Measurements from ENCODE around the gene TNS4. TPM values are rescaled to one million over a fixed set of nuclear protein-coding genes. Genes with fewer than 3 reads are reported as not detected.

The TNS4 gene
- total and polyA plus RNA-seq, 2 donors (not counting 1 experiment from before 2014, with no cell fraction given) = under 0.01 to 0.05 TPM

DNA sequence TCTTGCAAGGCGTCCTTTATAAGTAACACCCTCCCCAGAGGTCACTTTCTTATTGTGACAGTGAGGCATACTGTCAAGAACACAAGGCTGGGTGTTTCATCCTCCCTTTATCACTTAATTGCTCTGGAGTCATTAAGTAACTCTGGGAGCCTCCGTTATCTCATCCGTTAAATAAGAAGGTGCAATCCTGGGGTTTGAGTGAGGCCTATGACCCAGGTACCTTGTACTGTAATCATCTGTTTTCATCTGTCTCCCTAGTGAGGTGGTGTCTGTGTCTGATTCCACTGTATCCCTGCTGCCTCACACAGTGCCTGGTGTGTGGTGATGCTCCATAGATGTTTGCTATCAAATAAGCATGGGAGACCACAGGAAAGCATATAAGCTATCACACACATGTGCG is 17.7 kb downstream of the TNS4 start:
- Histone ChIP-seq H3K79me2 (ENCODE audit: control insufficient read depth, insufficient read depth, low read length) (no peaks in the 10 kb centered on the region), H2AFZ (ENCODE audit: low read length) (no peak overlapping the region), H3K9ac (ENCODE audit: insufficient read depth, low read length) (no peak overlapping the region), H3K36me3 (ENCODE audit: control insufficient read depth, insufficient read depth, low read length) (no peaks in the 10 kb centered on the region), H3K4me2 (ENCODE audit: extremely low read depth, insufficient read depth, low read length) (no peak overlapping the region), H4K20me1 (ENCODE audit: control insufficient read depth, extremely low read depth, insufficient read depth, low read length) (no peaks in the 10 kb centered on the region), H3K27me3 (ENCODE audit: control insufficient read depth, insufficient read depth, low read length) (no peaks in the 10 kb centered on the region), H3K4me1 (ENCODE audit: control insufficient read depth, extremely low read depth, insufficient read depth, low read length) (peaks cover 25% of the 10 kb centered on the region), H3K4me3 (replicated peaks in 1 of 4; ENCODE audit: control extremely low read depth in 1 of 4, insufficient read depth in 1 of 4, low read depth in 3 of 4, low read length in 4 of 4) (no peak overlapping the region), H3K27ac (ENCODE audit: insufficient read depth, low read length) (no peak overlapping the region), H3K9me3 (ENCODE audit: control insufficient read depth, insufficient read depth, low read depth, low read length) (no peaks in the 10 kb centered on the region)
- TF ChIP-seq, protein P1, sequence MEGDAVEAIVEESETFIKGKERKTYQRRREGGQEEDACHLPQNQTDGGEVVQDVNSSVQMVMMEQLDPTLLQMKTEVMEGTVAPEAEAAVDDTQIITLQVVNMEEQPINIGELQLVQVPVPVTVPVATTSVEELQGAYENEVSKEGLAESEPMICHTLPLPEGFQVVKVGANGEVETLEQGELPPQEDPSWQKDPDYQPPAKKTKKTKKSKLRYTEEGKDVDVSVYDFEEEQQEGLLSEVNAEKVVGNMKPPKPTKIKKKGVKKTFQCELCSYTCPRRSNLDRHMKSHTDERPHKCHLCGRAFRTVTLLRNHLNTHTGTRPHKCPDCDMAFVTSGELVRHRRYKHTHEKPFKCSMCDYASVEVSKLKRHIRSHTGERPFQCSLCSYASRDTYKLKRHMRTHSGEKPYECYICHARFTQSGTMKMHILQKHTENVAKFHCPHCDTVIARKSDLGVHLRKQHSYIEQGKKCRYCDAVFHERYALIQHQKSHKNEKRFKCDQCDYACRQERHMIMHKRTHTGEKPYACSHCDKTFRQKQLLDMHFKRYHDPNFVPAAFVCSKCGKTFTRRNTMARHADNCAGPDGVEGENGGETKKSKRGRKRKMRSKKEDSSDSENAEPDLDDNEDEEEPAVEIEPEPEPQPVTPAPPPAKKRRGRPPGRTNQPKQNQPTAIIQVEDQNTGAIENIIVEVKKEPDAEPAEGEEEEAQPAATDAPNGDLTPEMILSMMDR (conservative IDR thresholded peaks at IDR 0.05 in 1 of 2, IDR thresholded peaks at IDR 0.05 in 1 of 2; ENCODE audit: low read depth in 1 of 2, low read length in 2 of 2) = no peak
- no peak for TF ChIP-seq EZH2 (IDR thresholded peaks at IDR 0.05; ENCODE audit: low read length, missing control alignments)
- DNase-seq (ENCODE audit: low read depth in 2 of 2) = no peak

DNA sequence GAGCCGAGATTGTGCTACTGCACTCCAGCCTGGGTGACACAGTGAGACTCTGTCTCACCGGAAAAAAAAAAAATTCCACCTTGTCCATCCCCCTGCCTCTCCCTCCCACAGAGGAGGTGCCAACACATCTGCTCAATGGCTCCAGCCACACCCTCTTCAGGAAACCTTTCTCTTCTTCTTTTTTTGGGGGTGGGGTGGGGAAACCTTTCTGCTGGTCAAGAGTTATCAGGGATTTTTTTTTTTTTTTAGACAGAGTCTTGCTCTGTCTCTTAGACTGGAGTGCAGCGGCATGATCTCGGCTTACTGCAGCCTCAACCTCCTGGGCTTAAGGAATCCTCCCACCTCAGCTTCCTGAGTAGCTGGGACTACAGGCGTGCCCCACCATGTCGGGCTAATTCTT is 18.7 kb downstream of the TNS4 start:
- no peak overlapping the region for H3K27ac ChIP-seq (ENCODE audit: insufficient read depth, low read length)
- H3K4me2 ChIP-seq (ENCODE audit: extremely low read depth, insufficient read depth, low read length) = no peak overlapping the region
- H3K4me3 ChIP-seq (replicated peaks in 1 of 4; ENCODE audit: control extremely low read depth in 1 of 4, insufficient read depth in 1 of 4, low read depth in 3 of 4, low read length in 4 of 4) = no peak overlapping the region
- no peaks in the 10 kb centered on the region for H4K20me1 ChIP-seq (ENCODE audit: control insufficient read depth, extremely low read depth, insufficient read depth, low read length)
- H3K36me3 ChIP-seq (ENCODE audit: control insufficient read depth, insufficient read depth, low read length) = no peaks in the 10 kb centered on the region
- no peaks in the 10 kb centered on the region for H3K79me2 ChIP-seq (ENCODE audit: control insufficient read depth, insufficient read depth, low read length)
- H2AFZ ChIP-seq (ENCODE audit: low read length) = no peak overlapping the region
- no peaks in the 10 kb centered on the region for H3K27me3 ChIP-seq (ENCODE audit: control insufficient read depth, insufficient read depth, low read length)
- TF ChIP-seq, protein P1 (conservative IDR thresholded peaks at IDR 0.05 in 1 of 2, IDR thresholded peaks at IDR 0.05 in 1 of 2; ENCODE audit: low read depth in 1 of 2, low read length in 2 of 2) = no peak
- TF ChIP-seq EZH2 (IDR thresholded peaks at IDR 0.05; ENCODE audit: low read length, missing control alignments) = no peak
- H3K9ac ChIP-seq (ENCODE audit: insufficient read depth, low read length) = no peak overlapping the region
- H3K9me3 ChIP-seq (ENCODE audit: control insufficient read depth, insufficient read depth, low read depth, low read length) = no peaks in the 10 kb centered on the region
- no peak for DNase-seq (ENCODE audit: low read depth in 2 of 2)
- H3K4me1 ChIP-seq (ENCODE audit: control insufficient read depth, extremely low read depth, insufficient read depth, low read length) = peaks cover 24% of the 10 kb centered on the region

DNA sequence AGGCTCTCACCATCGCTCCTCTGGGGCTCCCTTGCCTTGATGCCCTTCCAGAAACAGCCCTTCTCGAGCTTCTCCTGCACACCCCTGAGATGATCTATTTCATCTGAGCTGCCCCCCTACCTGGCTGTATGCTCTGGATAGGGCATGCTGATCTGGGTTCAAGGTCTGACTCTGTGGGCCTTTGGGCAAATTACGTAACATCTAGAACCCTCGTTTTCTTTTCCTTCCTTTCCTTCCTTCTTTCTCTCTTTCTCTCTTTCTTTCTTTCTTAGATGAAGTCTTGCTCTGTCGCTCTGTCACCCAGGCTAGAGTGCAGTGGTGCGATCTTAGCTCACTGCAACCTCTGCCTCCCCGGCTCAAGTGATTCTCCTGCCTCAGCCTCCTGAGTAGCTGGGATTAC is 20.3 kb downstream of the TNS4 start:
- no peaks in the 10 kb centered on the region for H3K9me3 ChIP-seq (ENCODE audit: control insufficient read depth, insufficient read depth, low read depth, low read length)
- DNase-seq (ENCODE audit: low read depth in 2 of 2) = no peak
- no peak for TF ChIP-seq EZH2 (IDR thresholded peaks at IDR 0.05; ENCODE audit: low read length, missing control alignments)
- TF ChIP-seq, protein P1 (conservative IDR thresholded peaks at IDR 0.05 in 1 of 2, IDR thresholded peaks at IDR 0.05 in 1 of 2; ENCODE audit: low read depth in 1 of 2, low read length in 2 of 2) = no peak
- H3K36me3 ChIP-seq (ENCODE audit: control insufficient read depth, insufficient read depth, low read length) = no peaks in the 10 kb centered on the region
- H2AFZ ChIP-seq (ENCODE audit: low read length) = no peak overlapping the region
- no peak overlapping the region for H3K4me2 ChIP-seq (ENCODE audit: extremely low read depth, insufficient read depth, low read length)
- no peak overlapping the region for H3K9ac ChIP-seq (ENCODE audit: insufficient read depth, low read length)
- H3K79me2 ChIP-seq (ENCODE audit: control insufficient read depth, insufficient read depth, low read length) = no peaks in the 10 kb centered on the region
- H4K20me1 ChIP-seq (ENCODE audit: control insufficient read depth, extremely low read depth, insufficient read depth, low read length) = no peaks in the 10 kb centered on the region
- peaks cover 11% of the 10 kb centered on the region for H3K4me1 ChIP-seq (ENCODE audit: control insufficient read depth, extremely low read depth, insufficient read depth, low read length)
- no peak overlapping the region for H3K4me3 ChIP-seq (replicated peaks in 1 of 4; ENCODE audit: control extremely low read depth in 1 of 4, insufficient read depth in 1 of 4, low read depth in 3 of 4, low read length in 4 of 4)
- no peak overlapping the region for H3K27ac ChIP-seq (ENCODE audit: insufficient read depth, low read length)
- no peaks in the 10 kb centered on the region for H3K27me3 ChIP-seq (ENCODE audit: control insufficient read depth, insufficient read depth, low read length)

Data from fibroblast of lung (primary cell).